Trophoblast cell (in vitro differentiated cells and primary cell): Measurements from ENCODE around the gene ARHGAP23.
"Not testable (repeated sequence)": the region's sequence is repeated elsewhere in the genome, so short reads cannot be mapped to it uniquely, and the experiment has no call there.

Source experiments
- DNase-seq, 2 donors: peaks; one replicate each; pipeline ENCODE4 v3.0.0-alpha.2; 2016
- H2AFZ ChIP-seq: 2 replicates; pipeline ENCODE4 v1.6.1; 2013; ENCODE audit warnings: low read length, moderate library complexity, mild to moderate bottlenecking; ENCODE audit not compliant: insufficient read depth, poor library complexity
- H2AK5ac ChIP-seq: 2 replicates; pipeline ENCODE4 v1.6.1; 2013; ENCODE audit warnings: mild to moderate bottlenecking, low read length
- H2BK120ac ChIP-seq: 2 replicates; pipeline ENCODE4 v1.6.1; 2013; ENCODE audit warnings: low read length, mild to moderate bottlenecking, moderate library complexity; ENCODE audit not compliant: insufficient read depth, poor library complexity
- H2BK12ac ChIP-seq: 2 replicates; pipeline ENCODE4 v1.6.1; 2013; ENCODE audit warnings: mild to moderate bottlenecking, low read length, moderate library complexity
- H2BK5ac ChIP-seq: 2 replicates; pipeline ENCODE4 v1.6.1; 2013; ENCODE audit warnings: low read length, low read depth, moderate library complexity, mild to moderate bottlenecking; ENCODE audit not compliant: poor library complexity
- H3K14ac ChIP-seq: 2 replicates; pipeline ENCODE4 v1.6.1; 2013; ENCODE audit warnings: mild to moderate bottlenecking, low read length
- H3K18ac ChIP-seq: 2 replicates; pipeline ENCODE4 v1.6.1; 2013; ENCODE audit warnings: mild to moderate bottlenecking, low read length
- H3K23ac ChIP-seq: 2 replicates; pipeline ENCODE4 v1.6.1; 2013; ENCODE audit warnings: low read length
- H3K27ac ChIP-seq: 2 replicates; pipeline ENCODE4 v1.5.1; 2013; ENCODE audit warnings: low read depth, mild to moderate bottlenecking, inconsistent platforms, low read length, moderate library complexity
- H3K27me3 ChIP-seq: 2 replicates; pipeline ENCODE4 v1.6.1; 2013; ENCODE audit warnings: inconsistent platforms, mild to moderate bottlenecking, low read length, moderate library complexity; ENCODE audit not compliant: insufficient read depth
- H3K36me3 ChIP-seq, 2 experiments: 1 replicate in 1 of 2; 2 replicates in 1 of 2; pipeline ENCODE4 v1.6.1; 2013; ENCODE audit warnings: low read length in 2 of 2, mild to moderate bottlenecking in 2 of 2, moderate library complexity in 1 of 2; ENCODE audit not compliant: insufficient read depth in 2 of 2, control insufficient read depth in 1 of 2
- H3K4ac ChIP-seq: 2 replicates; pipeline ENCODE4 v1.6.1; 2013; ENCODE audit warnings: low read depth, mild to moderate bottlenecking, low read length, moderate library complexity
- H3K4me1 ChIP-seq, 2 experiments: 1 replicate in 1 of 2; 2 replicates in 1 of 2; pipeline ENCODE4 v1.6.1; 2013; ENCODE audit warnings: low read length in 2 of 2, mild to moderate bottlenecking in 2 of 2, moderate library complexity in 1 of 2; ENCODE audit not compliant: insufficient read depth in 2 of 2, control insufficient read depth in 1 of 2
- H3K4me2 ChIP-seq: 2 replicates; pipeline ENCODE4 v1.6.1; 2013; ENCODE audit warnings: inconsistent platforms, mild to moderate bottlenecking, low read length, moderate library complexity
- H3K4me3 ChIP-seq: 2 replicates; pipeline ENCODE4 v1.5.1; 2013; ENCODE audit warnings: mild to moderate bottlenecking, low read depth, low read length, inconsistent platforms
- H3K79me1 ChIP-seq: one replicate; pipeline ENCODE4 v1.6.1; 2013; ENCODE audit warnings: low read length
- H3K79me2 ChIP-seq: 2 replicates; pipeline ENCODE4 v1.6.1; 2013; ENCODE audit warnings: low read length, mild to moderate bottlenecking; ENCODE audit not compliant: control insufficient read depth, insufficient read depth, poor library complexity
- H3K9ac ChIP-seq: 2 replicates; pipeline ENCODE4 v1.6.1; 2013; ENCODE audit warnings: mild to moderate bottlenecking, low read length
- H3K9me3 ChIP-seq: 2 replicates; pipeline ENCODE4 v1.6.1; 2013; ENCODE audit warnings: low read depth, mild to moderate bottlenecking, control low read depth, inconsistent platforms, low read length; ENCODE audit not compliant: insufficient read depth
- H4K12ac ChIP-seq: 2 replicates; pipeline ENCODE4 v1.6.1; 2013; ENCODE audit warnings: low read depth, mild to moderate bottlenecking, low read length, moderate library complexity
- H4K8ac ChIP-seq: 2 replicates; pipeline ENCODE4 v1.6.1; 2013; ENCODE audit warnings: low read depth, mild to moderate bottlenecking, low read length, moderate library complexity
- H4K91ac ChIP-seq: one replicate; pipeline ENCODE4 v1.6.1; 2013; ENCODE audit warnings: low read depth, mild to moderate bottlenecking, low read length, moderate library complexity
- WGBS: extraction: QIAGEN DNeasy Blood & Tissue Kit; methylation state at CpG from one replicate; pipeline ENCODE4 v1.1.7; 2013; ENCODE audit warnings: missing lambda C conversion rate; ENCODE audit not compliant: insufficient read length, insufficient coverage; ENCODE audit errors: extremely low coverage; 5-methylcytosine and 5-hydroxymethylcytosine counted together

ARHGAP23 gene

GRCh38 chr17:38491346-38492066 is 63.2 kb downstream of the ARHGAP23 start:
- H3K14ac ChIP-seq, H3K9me3 ChIP-seq, H2BK120ac ChIP-seq, H3K18ac ChIP-seq, H4K91ac ChIP-seq, H3K4me3 ChIP-seq, H3K23ac ChIP-seq, H2BK12ac ChIP-seq, H3K4ac ChIP-seq, H3K9ac ChIP-seq, H3K27me3 ChIP-seq, DNase-seq, H2AK5ac ChIP-seq, H3K79me2 ChIP-seq, H3K4me1 ChIP-seq, H3K27ac ChIP-seq, H3K79me1 ChIP-seq, H4K12ac ChIP-seq, H4K8ac ChIP-seq, H2AFZ ChIP-seq, H3K4me2 ChIP-seq, H2BK5ac ChIP-seq: not testable (repeated sequence)
- peaks cover 32 to 34% of the 10 kb centered on the region in 2 experiments for H3K36me3 ChIP-seq
- WGBS: no CpG with 5 or more reads among the region's 19 CpGs

- H2BK5ac ChIP-seq, H2BK120ac ChIP-seq, H3K4me3 ChIP-seq, H3K79me1 ChIP-seq, H3K27ac ChIP-seq, H3K9ac ChIP-seq, H3K4ac ChIP-seq, H3K4me1 ChIP-seq, H2AFZ ChIP-seq, H3K79me2 ChIP-seq, H2BK12ac ChIP-seq, H3K23ac ChIP-seq, H4K8ac ChIP-seq, H4K91ac ChIP-seq, H3K27me3 ChIP-seq, H3K4me2 ChIP-seq, H3K14ac ChIP-seq, H3K9me3 ChIP-seq, H3K18ac ChIP-seq: not testable (repeated sequence)
- Histone ChIP-seq H4K12ac (peak overlapping the region; percentile 69), H2AK5ac (peak overlapping the region; percentile 21), H3K36me3 (peaks cover 32 to 36% of the 10 kb centered on the region in 2 experiments)
- no CpG with 5 or more reads among the region's 14 CpGs for WGBS
- DNase-seq: peak; percentile 83 to 95
Observed at GRCh38 chr17:38492067-38493040, 64.1 kb downstream of the ARHGAP23 start.

GRCh38 chr17:38494152-38494551 is 65.9 kb downstream of the ARHGAP23 start:
- H3K9me3 ChIP-seq, H4K91ac ChIP-seq, H3K27me3 ChIP-seq, H2BK120ac ChIP-seq, H3K18ac ChIP-seq, H3K4me1 ChIP-seq, H3K79me1 ChIP-seq, H4K12ac ChIP-seq, H2AFZ ChIP-seq, H2BK5ac ChIP-seq, H3K27ac ChIP-seq, H2AK5ac ChIP-seq, H3K4me2 ChIP-seq, H3K4ac ChIP-seq, DNase-seq, H4K8ac ChIP-seq, H3K23ac ChIP-seq, H2BK12ac ChIP-seq, H3K14ac ChIP-seq, H3K4me3 ChIP-seq, H3K79me2 ChIP-seq, H3K9ac ChIP-seq: not testable (repeated sequence)
- WGBS: no CpG with 5 or more reads among the region's 16 CpGs
- H3K36me3 ChIP-seq: peaks cover 38 to 41% of the 10 kb centered on the region in 2 experiments

DNA sequence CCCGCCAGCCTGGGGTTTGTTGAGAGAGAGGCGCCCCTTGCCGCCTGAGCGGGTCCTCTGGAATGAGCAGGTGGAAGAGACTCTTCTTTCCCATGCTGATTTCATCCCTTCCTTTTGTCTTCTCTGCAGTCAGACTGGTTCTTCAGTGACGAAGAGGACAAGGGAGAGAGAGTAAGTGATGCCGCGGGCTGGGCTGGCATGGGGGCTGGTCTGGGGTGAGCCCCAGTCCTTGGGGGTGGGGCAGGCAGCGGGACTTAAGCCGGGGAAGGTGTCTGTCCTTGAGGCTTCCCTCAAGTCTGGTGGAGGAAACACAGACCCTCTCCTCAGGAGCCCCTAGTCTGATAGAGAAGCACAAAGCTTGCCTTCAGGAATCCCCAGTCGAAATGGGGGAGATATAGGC is 69.4 kb downstream of the ARHGAP23 start:
- not testable (repeated sequence) for H3K4me3 ChIP-seq, H3K4ac ChIP-seq, H4K12ac ChIP-seq, H3K9ac ChIP-seq, H3K4me2 ChIP-seq, H3K9me3 ChIP-seq, H2BK120ac ChIP-seq, H2AK5ac ChIP-seq, H2AFZ ChIP-seq, H3K18ac ChIP-seq, H3K4me1 ChIP-seq, DNase-seq, H3K14ac ChIP-seq, H3K79me2 ChIP-seq, H2BK5ac ChIP-seq, H3K27ac ChIP-seq, H2BK12ac ChIP-seq, H3K23ac ChIP-seq, H4K8ac ChIP-seq, H4K91ac ChIP-seq, H3K79me1 ChIP-seq, H3K27me3 ChIP-seq
- WGBS: no CpG with 5 or more reads among the region's 10 CpGs
- H3K36me3 ChIP-seq: peaks cover 24 to 25% of the 10 kb centered on the region in 2 experiments
